ENCODE measurements around the gene PPP2R1A. TPM values are rescaled to one million over a fixed set of nuclear protein-coding genes. Genes with fewer than 3 reads are reported as not detected.
"Not testable (repeated sequence)": the region's sequence is repeated elsewhere in the genome, so short reads cannot be mapped to it uniquely, and the experiment has no call there.

PPP2R1A gene
- total and polyA plus RNA-seq, 2 donors from 2014 or later: 314 to 346 TPM

GRCh38 chr19:52200044-52200443 lies 10.2 kb downstream of the PPP2R1A start:
- no peak for TF ChIP-seq CTCF (IDR thresholded peaks at IDR 0.05; ENCODE audit: borderline replicate concordance, extremely low read depth, insufficient read depth)
- DNase-seq (no peak), FAIRE-seq (no peak)
- Histone ChIP-seq H3K27ac (ENCODE audit: low read depth in 2 of 2, low read length in 2 of 2) (peak overlapping the region in 1 of 2 donors; percentile 11), H3K9me3 (ENCODE audit: control insufficient read depth in 2 of 3, insufficient read depth in 1 of 3, low read length in 3 of 3) (no peaks in the 10 kb centered on the region), H3K4me3 (ENCODE audit: low read length in 3 of 3) (no peak overlapping the region), H3K27me3 (ENCODE audit: control insufficient read depth, insufficient read depth, low read length) (no peaks in the 10 kb centered on the region), H3K36me3 (ENCODE audit: control insufficient read depth in 2 of 3, insufficient read depth in 3 of 3, low read length in 3 of 3) (peaks cover 12 to 63% (median 46%) of the 10 kb centered on the region in 3 donors), H3K9ac (ENCODE audit: low read length in 3 of 3) (no peak overlapping the region), H3K4me1 (ENCODE audit: control insufficient read depth in 2 of 3, insufficient read depth in 2 of 3, low read depth in 1 of 3, low read length in 3 of 3) (peaks cover 0 to 10% (median 0%) of the 10 kb centered on the region in 3 donors)
- intact Hi-C loops (cut with DNase I): no loop called here

- H3K9me3 ChIP-seq (ENCODE audit: control insufficient read depth in 2 of 3, insufficient read depth in 1 of 3, low read length in 3 of 3); DNase-seq; H3K27ac ChIP-seq (ENCODE audit: low read depth in 2 of 2, low read length in 2 of 2); H3K27me3 ChIP-seq (ENCODE audit: control insufficient read depth, insufficient read depth, low read length); intact Hi-C loops (cut with DNase I); FAIRE-seq; H3K4me1 ChIP-seq (ENCODE audit: control insufficient read depth in 2 of 3, insufficient read depth in 2 of 3, low read depth in 1 of 3, low read length in 3 of 3); H3K4me3 ChIP-seq (ENCODE audit: low read length in 3 of 3); H3K9ac ChIP-seq (ENCODE audit: low read length in 3 of 3): not testable (repeated sequence)
- peaks cover 13 to 66% (median 48%) of the 10 kb centered on the region in 3 donors for H3K36me3 ChIP-seq (ENCODE audit: control insufficient read depth in 2 of 3, insufficient read depth in 3 of 3, low read length in 3 of 3)
These were observed 11.0 kb downstream of the PPP2R1A start for GRCh38 chr19:52200755-52201391.

GRCh38 chr19:52206481-52206880 lies 16.6 kb downstream of the PPP2R1A start:
- H3K36me3 ChIP-seq (ENCODE audit: control insufficient read depth in 2 of 3, insufficient read depth in 3 of 3, low read length in 3 of 3): peaks cover 14 to 77% (median 59%) of the 10 kb centered on the region in 3 donors
- H3K27me3 ChIP-seq (ENCODE audit: control insufficient read depth, insufficient read depth, low read length): no peaks in the 10 kb centered on the region
- H3K4me1 ChIP-seq (ENCODE audit: control insufficient read depth in 2 of 3, insufficient read depth in 2 of 3, low read depth in 1 of 3, low read length in 3 of 3): no peaks in the 10 kb centered on the region
- H3K4me3 ChIP-seq (ENCODE audit: low read length in 3 of 3): no peak overlapping the region
- no peak overlapping the region for H3K27ac ChIP-seq (ENCODE audit: low read depth in 2 of 2, low read length in 2 of 2)
- no peaks in the 10 kb centered on the region for H3K9me3 ChIP-seq (ENCODE audit: control insufficient read depth in 2 of 3, insufficient read depth in 1 of 3, low read length in 3 of 3)
- DNase-seq: no peak
- intact Hi-C loops (cut with DNase I): no loop called here
- H3K9ac ChIP-seq (ENCODE audit: low read length in 3 of 3): no peak overlapping the region
- no peak for TF ChIP-seq CTCF (IDR thresholded peaks at IDR 0.05; ENCODE audit: borderline replicate concordance, extremely low read depth, insufficient read depth)
- no peak for FAIRE-seq

- Histone ChIP-seq H3K4me1 (ENCODE audit: control insufficient read depth in 2 of 3, insufficient read depth in 2 of 3, low read depth in 1 of 3, low read length in 3 of 3) (no peaks in the 10 kb centered on the region), H3K9me3 (ENCODE audit: control insufficient read depth in 2 of 3, insufficient read depth in 1 of 3, low read length in 3 of 3) (no peaks in the 10 kb centered on the region), H3K27ac (ENCODE audit: low read depth in 2 of 2, low read length in 2 of 2) (no peak overlapping the region), H3K36me3 (ENCODE audit: control insufficient read depth in 2 of 3, insufficient read depth in 3 of 3, low read length in 3 of 3) (peaks cover 13 to 71% (median 60%) of the 10 kb centered on the region in 3 donors), H3K9ac (ENCODE audit: low read length in 3 of 3) (no peak overlapping the region), H3K27me3 (ENCODE audit: control insufficient read depth, insufficient read depth, low read length) (no peaks in the 10 kb centered on the region), H3K4me3 (ENCODE audit: low read length in 3 of 3) (no peak overlapping the region)
- TF ChIP-seq CTCF (IDR thresholded peaks at IDR 0.05; ENCODE audit: borderline replicate concordance, extremely low read depth, insufficient read depth): no peak
- FAIRE-seq (no peak), DNase-seq (no peak)
- intact Hi-C loops (cut with DNase I): no loop called here
These were observed 21.4 kb downstream of the PPP2R1A start for GRCh38 chr19:52211203-52211602.

All from kidney (tissue), 14 donors.